Measurements from ENCODE around the gene RACGAP1. TPM values are rescaled to one million over a fixed set of nuclear protein-coding genes. Genes with fewer than 3 reads are reported as not detected.

RACGAP1 gene
- total and polyA plus RNA-seq, 2 of the 8 experiments (the other 6 are each of a cell fraction or from before 2014, with no cell fraction given) = 18.0 to 66.3 TPM

GRCh38 chr12:50038336-50038735 is 13.0 kb upstream of the RACGAP1 start:
- Histone ChIP-seq H4K91ac (replicated peaks; ENCODE audit: insufficient read length, low read length) (no peak overlapping the region), H2BK15ac (ENCODE audit: low read length) (no peak overlapping the region), H3K14ac (ENCODE audit: insufficient read length) (no peak overlapping the region), H3K36me3 (ENCODE audit: control insufficient read depth in 2 of 4, insufficient read depth in 4 of 4, low read length in 3 of 4) (no peaks in the 10 kb centered on the region), H2AK5ac (ENCODE audit: low read depth, low read length) (no peak overlapping the region), H2BK120ac (replicated peaks; ENCODE audit: low read depth, low read length) (no peak overlapping the region), H3K79me1 (ENCODE audit: low read depth, low read length) (no peaks in the 10 kb centered on the region), H2BK20ac (ENCODE audit: low read length) (no peak overlapping the region), H3K18ac (ENCODE audit: extremely low read depth, low read length) (no peak overlapping the region), H2BK5ac (ENCODE audit: low read depth, low read length) (no peak overlapping the region), H4K20me1 (replicated peaks in 1 of 2; ENCODE audit: control insufficient read depth in 1 of 2, insufficient read depth in 2 of 2, low read length in 2 of 2) (no peaks in the 10 kb centered on the region), H3K4me2 (ENCODE audit: insufficient read depth in 1 of 2, low read depth in 2 of 2, low read length in 2 of 2) (no peak overlapping the region), H2BK12ac (ENCODE audit: low read depth, low read length) (no peak overlapping the region), H4K5ac (ENCODE audit: insufficient read length, low read depth, low read length) (no peak overlapping the region), H3K4ac (replicated peaks; ENCODE audit: insufficient read length, low read depth, low read length) (no peak overlapping the region), H2AFZ (ENCODE audit: low read length) (no peak overlapping the region), H3K4me1 (replicated peaks in 1 of 4; ENCODE audit: control insufficient read depth in 3 of 4, insufficient read depth in 4 of 4, low read length in 3 of 4) (no peaks in the 10 kb centered on the region), H3K27ac (ENCODE audit: low read depth, low read length) (no peak overlapping the region), H3K9ac (replicated peaks in 1 of 4; ENCODE audit: extremely low read depth in 1 of 4, low read depth in 3 of 4, low read length in 3 of 4) (no peak overlapping the region), H3K23ac (ENCODE audit: insufficient read length) (no peak overlapping the region), H3K27me3 (replicated peaks in 1 of 4; ENCODE audit: control insufficient read depth in 3 of 4, extremely low read depth in 1 of 4, insufficient read depth in 3 of 4, low read length in 3 of 4) (no peaks in the 10 kb centered on the region; a peak in 1 of 7 replicates), H4K8ac (ENCODE audit: extremely low read depth, insufficient read depth, low read length) (no peak overlapping the region), H3K4me3 (ENCODE audit: extremely low read depth in 1 of 4, insufficient read depth in 2 of 4, low read depth in 3 of 4, low read length in 4 of 4) (no peak overlapping the region), H3K79me2 (ENCODE audit: control insufficient read depth in 1 of 2, insufficient read depth in 2 of 2, low read length in 2 of 2) (no peaks in the 10 kb centered on the region), H3K23me2 (ENCODE audit: low read depth, low read length) (no peaks in the 10 kb centered on the region; the same call in 1 of the 2 replicates), H3K56ac (replicated peaks; ENCODE audit: insufficient read length, low read depth, low read length) (no peak overlapping the region), H3K9me3 (ENCODE audit: insufficient read depth in 2 of 2, low read depth in 1 of 2, low read length in 1 of 2) (no peaks in the 10 kb centered on the region)
- ChIA-PET CTCF (ENCODE audit: partially characterized antibody) (interaction anchor here (0.6 to 13.4 kb wide), 24 partner anchors 9 to 761 kb away, joined by 3 to 296 read pairs (median 6); partner anchors contain the start of genes AQP6, CERS5 and RACGAP1), POLR2A (ENCODE audit: partially characterized antibody) (interaction anchor here (1.2 to 5.4 kb wide), 3 partner anchors 17 to 72 kb away, joined by 3 to 19 read pairs (median 3); no protein-coding TSS in a partner anchor)
- DNase-seq (ENCODE audit: low read depth in 1 of 2, low spot score in 2 of 2) = no peak
- FAIRE-seq = no peak
- 82% methylated on average over 4 of the region's 4 CpGs; no CpG with 5 or more reads in 1 of the 2 experiments for WGBS, 2 experiments (ENCODE audit: extremely low coverage in 1 of 2, insufficient coverage in 1 of 2, insufficient read length in 1 of 2, insufficient replicate concordance in 2 of 2, low coverage in 1 of 2, low lambda C conversion rate in 2 of 2, missing lambda C conversion rate in 1 of 2)
- TF ChIP-seq GABPA (IDR thresholded peaks at IDR 0.05; ENCODE audit: borderline replicate concordance, insufficient read depth, low read length) (no peak), CEBPB (IDR thresholded peaks at IDR 0.05; ENCODE audit: low read depth, low read length) (no peak), TEAD4 (IDR thresholded peaks at IDR 0.05; ENCODE audit: low read depth, low read length) (no peak), BCL11A (IDR thresholded peaks at IDR 0.05; ENCODE audit: low read depth in 2 of 2, low read length in 2 of 2) (no peak)
